ENCODE data around the gene PPP1R1B. TPM values are rescaled to one million over a fixed set of nuclear protein-coding genes. Genes with fewer than 3 reads are reported as not detected.

The PPP1R1B gene
- total RNA-seq (2022; extraction: Qiagen RNA extraction), result 0.11 to 0.12 TPM (median 0.11 TPM) in 3 of 5 replicates, not detected in the others

DNA sequence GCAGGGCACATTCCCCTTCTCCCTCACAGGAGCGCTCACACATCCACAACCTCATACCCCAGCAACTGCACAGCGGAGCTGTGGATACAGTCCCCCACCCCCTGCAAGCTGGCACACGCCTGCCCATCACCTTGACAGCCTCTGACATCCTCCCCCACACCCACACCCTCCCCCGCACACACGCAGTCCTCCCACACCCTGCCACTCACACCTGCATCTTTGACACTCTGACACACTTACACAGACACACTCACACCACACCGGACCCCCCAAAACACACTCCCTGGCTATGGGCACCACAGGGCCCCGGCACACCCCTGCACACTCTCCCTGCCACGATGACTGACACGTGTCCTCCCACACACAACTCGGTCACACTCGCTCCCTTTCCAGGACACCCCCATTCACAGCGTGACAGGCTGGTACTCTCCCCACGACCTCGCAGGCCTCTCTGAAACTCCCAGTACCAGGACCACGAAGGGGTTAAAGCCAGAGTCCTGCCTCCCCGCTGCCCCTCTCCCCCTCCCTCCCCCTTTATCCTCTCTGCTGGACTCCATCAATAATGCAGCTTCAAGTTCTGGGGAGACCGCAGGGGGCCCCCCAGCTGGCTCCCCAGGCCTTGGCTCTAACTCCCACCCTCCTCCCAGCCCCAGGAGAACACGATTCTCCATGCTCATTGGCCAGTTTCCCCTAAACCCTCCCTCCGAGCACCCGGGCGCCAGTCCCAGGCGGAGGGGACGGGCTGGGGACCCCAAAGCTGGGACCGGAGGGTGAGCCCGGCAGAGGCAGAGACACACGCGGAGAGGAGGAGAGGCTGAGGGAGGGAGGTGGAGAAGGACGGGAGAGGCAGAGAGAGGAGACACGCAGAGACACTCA is at the start of gene PPP1R1B:
Gene PPP1R1B, plus strand, starts transcription at position 782 of the 876 bp plus-strand sequence. CDS start 441 bp downstream, outside the sequence.

DNA sequence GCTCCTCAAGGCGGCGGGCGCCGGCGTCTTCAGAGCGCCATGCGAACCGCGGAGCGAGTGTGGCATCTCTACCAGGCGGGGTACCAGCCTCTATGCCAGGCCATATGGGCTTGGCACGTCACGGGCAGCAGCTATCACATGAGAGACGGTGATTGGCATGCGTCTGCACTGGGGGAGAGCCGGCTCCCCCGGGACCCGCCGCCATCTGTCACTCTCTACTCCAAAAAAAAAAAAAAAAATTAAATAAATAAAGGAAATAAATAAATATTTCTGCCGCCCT is 19.0 kb upstream of the PPP1R1B start, which contains the start of gene NEUROD2:
Gene NEUROD2, minus strand, starts transcription at position 70 of the 280 bp plus-strand sequence. CDS start 1,321 bp downstream, outside the sequence.

DNA sequence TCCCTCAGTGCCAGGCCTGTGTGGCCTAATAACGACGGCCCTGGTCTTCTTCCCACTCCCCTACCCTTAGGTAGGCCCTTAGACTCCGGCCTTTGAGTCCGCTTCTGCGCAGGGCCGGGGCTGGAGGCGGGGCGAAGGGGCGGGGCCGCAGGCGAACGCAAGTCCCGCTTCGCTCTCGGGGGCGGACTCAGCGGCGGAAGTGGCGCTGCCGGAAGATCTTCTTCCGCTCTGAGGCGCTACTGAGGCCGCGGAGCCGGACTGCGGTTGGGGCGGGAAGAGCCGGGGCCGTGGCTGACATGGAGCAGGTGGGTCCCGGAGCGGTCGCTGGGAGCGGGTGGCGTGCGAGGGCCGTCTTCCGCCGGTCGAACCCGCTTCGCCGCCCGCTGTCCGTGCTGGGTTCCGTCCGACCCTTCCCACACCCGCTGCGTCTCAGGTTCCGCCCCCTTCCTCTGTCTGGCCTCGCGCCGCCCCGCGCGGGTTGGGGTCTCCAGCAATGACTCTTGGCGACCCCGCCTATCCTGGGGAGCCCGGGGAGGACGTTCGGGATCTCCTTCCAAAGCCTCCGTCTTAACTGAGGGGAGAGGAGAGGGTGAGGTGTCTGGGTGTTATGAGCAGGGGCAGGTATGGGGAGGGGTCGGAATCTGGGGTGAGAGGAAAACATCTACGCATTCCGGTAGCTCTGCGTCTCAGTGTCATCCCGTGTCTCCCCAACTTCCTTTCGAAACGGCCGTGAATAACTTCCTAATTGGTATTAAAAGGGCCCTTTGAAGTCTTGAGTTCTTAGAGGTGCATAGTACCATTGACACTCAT is 10.4 kb downstream of the PPP1R1B start, which contains the start of gene STARD3:
Gene STARD3, plus strand, starts transcription at position 218 of the 810 bp plus-strand sequence. CDS start 16,388 bp downstream, outside the sequence.

DNA sequence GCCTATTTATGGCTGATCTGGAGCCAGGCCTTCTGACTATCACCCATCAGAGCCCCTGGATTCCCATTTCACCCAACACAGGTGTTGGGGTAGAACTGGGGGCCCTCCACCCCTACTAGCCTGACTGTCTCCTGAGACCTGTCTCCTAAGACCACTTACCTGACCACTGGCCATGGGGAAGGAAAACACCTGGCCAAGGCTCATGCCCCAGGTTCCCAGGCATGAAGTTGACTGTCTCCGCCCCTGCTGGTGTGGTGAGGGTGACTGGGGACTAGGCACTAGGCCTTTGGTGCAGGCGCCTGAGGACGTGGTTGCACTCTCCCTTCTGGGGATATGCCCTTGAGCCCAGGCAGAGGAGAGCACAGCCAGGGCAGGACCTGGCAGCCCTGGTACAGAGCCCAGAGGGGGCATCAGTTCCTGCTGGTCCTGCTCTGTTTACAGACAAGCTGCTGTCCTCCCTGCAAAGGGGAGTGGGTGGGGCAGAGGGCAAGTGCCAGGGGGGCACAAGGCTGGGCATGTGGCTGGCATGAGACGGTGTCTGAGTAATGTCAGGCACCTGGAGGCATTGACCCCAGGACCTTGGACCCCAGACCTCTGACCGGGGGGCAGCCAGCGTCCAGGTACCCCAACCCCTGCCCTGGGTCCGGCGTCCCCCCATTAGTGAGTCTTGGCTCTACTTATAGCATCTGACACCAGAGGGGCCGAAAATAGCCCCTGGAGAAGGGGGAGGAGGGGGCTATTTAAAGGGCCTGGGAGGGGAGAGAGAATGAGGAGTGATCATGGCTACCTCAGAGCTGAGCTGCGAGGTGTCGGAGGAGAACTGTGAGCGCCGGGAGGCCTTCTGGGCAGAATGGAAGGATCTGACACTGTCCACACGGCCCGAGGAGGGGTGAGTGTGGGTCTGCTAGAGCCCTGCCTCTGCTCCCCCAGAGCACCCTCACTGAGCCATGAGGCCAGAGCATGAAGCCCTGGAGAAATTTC is 38.1 kb downstream of the PPP1R1B start, which contains the start of gene TCAP:
Gene TCAP, plus strand, starts transcription at position 769 of the 981 bp plus-strand sequence. Its CDS starts 11 bp downstream, at position 780.

DNA sequence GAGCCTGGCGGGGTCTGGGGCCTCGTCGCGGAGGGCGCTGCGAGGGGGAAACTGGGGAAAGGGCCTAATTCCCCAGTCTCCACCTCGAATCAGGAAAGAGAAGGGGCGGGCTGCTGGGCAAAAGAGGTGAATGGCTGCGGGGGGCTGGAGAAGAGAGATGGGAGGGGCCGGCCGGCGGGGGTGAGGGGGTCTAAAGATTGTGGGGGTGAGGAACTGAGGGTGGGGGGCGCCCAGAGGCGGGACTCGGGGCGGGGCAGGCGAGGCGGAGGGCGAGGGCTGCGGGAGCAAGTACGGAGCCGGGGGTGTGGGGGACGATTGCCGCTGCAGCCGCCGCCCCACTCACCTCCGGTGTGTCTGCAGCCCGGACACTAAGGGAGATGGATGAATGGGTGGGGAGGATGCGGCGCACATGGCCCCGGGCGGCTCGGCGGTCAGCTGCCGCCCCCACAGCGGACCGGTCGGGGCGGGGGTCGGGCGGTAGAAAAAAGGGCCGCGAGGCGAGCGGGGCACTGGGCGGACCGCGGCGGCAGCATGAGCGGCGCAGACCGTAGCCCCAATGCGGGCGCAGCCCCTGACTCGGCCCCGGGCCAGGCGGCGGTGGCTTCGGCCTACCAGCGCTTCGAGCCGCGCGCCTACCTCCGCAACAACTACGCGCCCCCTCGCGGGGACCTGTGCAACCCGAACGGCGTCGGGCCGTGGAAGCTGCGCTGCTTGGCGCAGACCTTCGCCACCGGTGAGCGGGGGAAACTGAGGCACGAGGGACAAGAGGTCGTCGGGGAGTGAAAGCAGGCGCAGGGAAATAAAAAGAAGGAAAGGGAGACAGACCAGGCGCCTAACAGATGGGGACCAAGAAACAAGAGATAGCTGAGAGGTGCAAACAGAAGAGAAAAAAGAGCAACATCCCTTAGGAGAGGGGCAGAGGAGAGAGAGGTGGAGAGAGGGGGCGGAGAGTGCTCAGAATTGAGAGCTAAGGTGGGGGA is 41.5 kb downstream of the PPP1R1B start, which contains the start of gene PNMT:
Gene PNMT, plus strand, starts transcription at position 509 of the 980 bp plus-strand sequence. Its CDS starts 23 bp downstream, at position 532.

Other genes with a start within 250 kb of the PPP1R1B start
- 5.9 to 7.8 TPM (median 7.0 TPM) in 5 replicates for gene FBXL20, start 225.3 kb upstream of the PPP1R1B start, total RNA-seq (2022; extraction: Qiagen RNA extraction)
- gene MED1, start 175.7 kb upstream of the PPP1R1B start, total RNA-seq (2022; extraction: Qiagen RNA extraction), result 25.0 to 33.7 TPM (median 30.0 TPM) in 5 replicates
- gene CDK12, start 165.5 kb upstream of the PPP1R1B start, total RNA-seq (2022; extraction: Qiagen RNA extraction), result 28.0 to 38.9 TPM (median 34.2 TPM) in 5 replicates
- gene NEUROD2, start 19.0 kb upstream of the PPP1R1B start, total RNA-seq (2022; extraction: Qiagen RNA extraction), result 0.08 TPM in 1 of 5 replicates, not detected in the others
- gene STARD3, start 10.2 kb downstream of the PPP1R1B start, total RNA-seq (2022; extraction: Qiagen RNA extraction), result 41.7 to 55.4 TPM (median 54.8 TPM) in 5 replicates
- gene TCAP, start 38.4 kb downstream of the PPP1R1B start, total RNA-seq (2022; extraction: Qiagen RNA extraction), result 0.74 to 1.4 TPM (median 0.90 TPM) in 5 replicates
- 0.27 to 0.68 TPM (median 0.33 TPM) in 4 of 5 replicates, not detected in the other for gene PNMT, start 41.5 kb downstream of the PPP1R1B start, total RNA-seq (2022; extraction: Qiagen RNA extraction)
- 7.3 to 8.5 TPM (median 8.2 TPM) in 5 replicates for gene PGAP3, start 61.1 kb downstream of the PPP1R1B start, total RNA-seq (2022; extraction: Qiagen RNA extraction)
- gene ERBB2, start 73.1 kb downstream of the PPP1R1B start, total RNA-seq (2022; extraction: Qiagen RNA extraction), result 26.2 to 34.3 TPM (median 33.5 TPM) in 5 replicates
- 84.6 to 98.6 TPM (median 92.9 TPM) in 5 replicates for gene MIEN1, start 103.6 kb downstream of the PPP1R1B start, total RNA-seq (2022; extraction: Qiagen RNA extraction)
- 3.0 to 4.9 TPM (median 4.4 TPM) in 5 replicates for gene GRB7, start 111.0 kb downstream of the PPP1R1B start, total RNA-seq (2022; extraction: Qiagen RNA extraction)
- not detected in 5 replicates for gene IKZF3, start 237.4 kb downstream of the PPP1R1B start, total RNA-seq (2022; extraction: Qiagen RNA extraction)
- not detected in 5 replicates for gene ZPBP2, start 241.2 kb downstream of the PPP1R1B start, total RNA-seq (2022; extraction: Qiagen RNA extraction)